GM12878 (cell line): ENCODE measurements around the gene ADD2. TPM values are rescaled to one million over a fixed set of nuclear protein-coding genes. Genes with fewer than 3 reads are reported as not detected.

Source experiments
- ATAC-seq: fragments of 200-7000 bp; cut with Tn5 transposase; 3 replicates; pipeline ENCODE4 v1.9.1; 2020; ENCODE audit warnings: mild to moderate bottlenecking, moderate library complexity
- BruUV-seq: library from RNA; stranded (reverse); fragments of 400-500 nt; replicated peaks from 2 replicates; lab custom pipeline; 2021; lab: Mats Ljungman, UMichigan
- CTCF ChIA-PET: fragments of 300-600 bp; sonication (Branson Sonifier 250); formaldehyde crosslinking; extraction: SDS; loops from one replicate; lab custom pipeline; 2021; ENCODE audit warnings: inconsistent platforms; lab: Yijun Ruan, JAX
- POLR2A ChIA-PET: fragments of 350-600 bp; formaldehyde crosslinking; extraction: SDS; loops from one replicate; lab custom pipeline; 2021; ENCODE audit warnings: inconsistent platforms; lab: Charles Lee
- RAD21 ChIA-PET: fragments of 300-600 bp; sonication (Branson Sonifier 250); formaldehyde crosslinking; loops from one replicate; lab custom pipeline; 2023; ENCODE audit warnings: antibody characterized with exemption; ENCODE audit not compliant: unreplicated experiment; lab: Charles Lee
- SMC1A ChIA-PET: fragments of 300-600 bp; sonication (Branson Sonifier 250); formaldehyde crosslinking; loops from one replicate; lab custom pipeline; 2023; ENCODE audit not compliant: unreplicated experiment, uncharacterized antibody; lab: Charles Lee
- DNase-seq: peaks from one replicate; pipeline ENCODE4 v3.0.0-alpha.2; 2011; ENCODE audit warnings: low read depth, low spot score
- FAIRE-seq: peaks from 3 replicates; lab custom pipeline; 2011; peaks lifted over from hg19 to GRCh38; lab: Jason Lieb, UNC
- H2AFZ ChIP-seq: 2 replicates; pipeline ENCODE4 v1.6.0; 2011; ENCODE audit warnings: low read depth, low read length, control low read depth; ENCODE audit not compliant: control insufficient read depth
- H3K27ac ChIP-seq: 2 replicates; pipeline ENCODE4 v1.5.1; 2011; ENCODE audit warnings: control low read depth; ENCODE audit not compliant: control insufficient read depth, insufficient read depth
- H3K27me3 ChIP-seq, 2 experiments: replicated peaks in 1 of 2; 2 replicates each; pipeline versions ENCODE4 v1.6.0 to v1.6.1; 2011; ENCODE audit warnings: low read length in 1 of 2; ENCODE audit not compliant: control insufficient read depth in 2 of 2, insufficient read depth in 2 of 2
- H3K36me3 ChIP-seq, 2 experiments: 2 replicates each; pipeline ENCODE4 v1.5.1; 2011; ENCODE audit warnings: low read length in 1 of 2; ENCODE audit not compliant: control insufficient read depth in 2 of 2, insufficient read depth in 2 of 2
- H3K4me1 ChIP-seq: 2 replicates; pipeline ENCODE4 v1.6.1; 2011; ENCODE audit warnings: mild to moderate bottlenecking, low read length, moderate library complexity, mixed read lengths; ENCODE audit not compliant: control insufficient read depth, insufficient read depth
- H3K4me2 ChIP-seq: 2 replicates; pipeline ENCODE4 v1.6.0; 2011; ENCODE audit warnings: control low read depth; ENCODE audit not compliant: control insufficient read depth, insufficient read depth
- H3K4me3 ChIP-seq: fragments of 200-600 bp; sonication (generic); 2 replicates; pipeline ENCODE4 v1.5.1; 2016
- H3K79me2 ChIP-seq: 2 replicates; pipeline ENCODE4 v1.6.0; 2011; ENCODE audit warnings: low read length; ENCODE audit not compliant: control insufficient read depth, insufficient read depth
- H3K9ac ChIP-seq: 2 replicates; pipeline ENCODE4 v1.8.0; 2011; ENCODE audit warnings: low read length, control low read depth, mixed read lengths; ENCODE audit not compliant: control insufficient read depth, insufficient read depth
- H3K9me3 ChIP-seq: replicated peaks from 3 replicates; pipeline ENCODE4 v1.5.1; 2011; ENCODE audit warnings: mild to moderate bottlenecking, low read length; ENCODE audit not compliant: control insufficient read depth, insufficient read depth
- H4K20me1 ChIP-seq: 2 replicates; pipeline ENCODE4 v1.6.0; 2011; ENCODE audit not compliant: control insufficient read depth, insufficient read depth
- CHD1 ChIP-seq: IDR thresholded peaks from 2 replicates; pipeline ENCODE4 v1.6.1; 2012; ENCODE audit warnings: low read depth, low read length, improper control_type of control experiment
- DPF2 ChIP-seq: fragments of 450-650 bp; IDR thresholded peaks from 2 replicates; pipeline ENCODE4 v1.6.1; 2017; ENCODE audit warnings: mild to moderate bottlenecking
- E2F4 ChIP-seq: IDR thresholded peaks from 2 replicates; pipeline ENCODE4 v1.6.1; 2012; ENCODE audit warnings: low read depth, low read length, improper control_type of control experiment
- EP300 ChIP-seq, 2 experiments: fragments of 150-350 bp in 1 of 2; IDR thresholded peaks; 2 replicates each; pipeline ENCODE4 v1.6.1; 2011 to 2012; ENCODE audit warnings: low read depth in 2 of 2, low read length in 2 of 2, borderline replicate concordance in 1 of 2, improper control_type of control experiment in 1 of 2, inconsistent platforms in 1 of 2; ENCODE audit not compliant: control insufficient read depth in 1 of 2
- HDAC2 ChIP-seq: fragments of 200-600 bp; sonication (generic); IDR thresholded peaks from 2 replicates; pipeline ENCODE4 v1.6.1; 2017
- JUNB ChIP-seq: IDR thresholded peaks from 2 replicates; pipeline ENCODE4 v1.6.1; 2016; ENCODE audit warnings: antibody characterized with exemption, mild to moderate bottlenecking
- MYC ChIP-seq: IDR thresholded peaks from 2 replicates; pipeline ENCODE4 v1.6.1; 2011; ENCODE audit warnings: mild to moderate bottlenecking, low read length, moderate library complexity, inconsistent platforms; ENCODE audit not compliant: insufficient read depth, insufficient replicate concordance, insufficient read length, severe bottlenecking
- NR2F1 ChIP-seq: fragments of 450-650 bp; conservative IDR thresholded peaks from 2 replicates; pipeline ENCODE4 v1.6.1; 2017; ENCODE audit warnings: mild to moderate bottlenecking
- USF2 ChIP-seq: IDR thresholded peaks from 2 replicates; pipeline ENCODE4 v1.6.1; 2011; ENCODE audit warnings: low read depth, low read length, improper control_type of control experiment, borderline replicate concordance
- ZSCAN29 ChIP-seq: fragments of 450-650 bp; IDR thresholded peaks from 2 replicates; pipeline ENCODE4 v1.6.1; 2017; ENCODE audit warnings: mild to moderate bottlenecking, moderate library complexity
- WGBS: methylation state at CpG from one replicate; pipeline ENCODE4 v1.1.6; 2016; ENCODE audit warnings: low lambda C conversion rate; ENCODE audit not compliant: insufficient replicate concordance, insufficient coverage; ENCODE audit errors: missing lambda C conversion rate; 5-methylcytosine and 5-hydroxymethylcytosine counted together
- in situ Hi-C: fragments of 300-500 bp; cut with MboI; formaldehyde crosslinking; loops from 9 replicates; pipeline ENCODE4 v1.14.3; 2018; ENCODE audit warnings: mixed read lengths
- intact Hi-C: fragments of 100-400 bp; cut with micrococcal nuclease; formaldehyde crosslinking; loops from one replicate; pipeline ENCODE4 v1.14.2; 2022; ENCODE audit not compliant: unreplicated experiment
- polyA plus RNA-seq, 11 experiments: library from polyadenylated mRNA; depleted of rRNA in 4 of 11; unstranded in 6 of 11; stranded (reverse) in 5 of 11; fragments of >200 nt; fragmentation: Nextera tagmentation in 4 of 11; fragmentation: Illumina TruSeq in 1 of 11; extraction: Ambion mirVana in 4 of 11; extraction: Trizol in 1 of 11; gene quantifications; 1 replicate in 1 of 11; 2 replicates in 10 of 11; pipeline versions ENCODE4 v1.2.1 to v1.2.3, GENCODE V29; 2011 to 2016; ENCODE audit warnings: inconsistent platforms in 2 of 11, missing spikeins in 2 of 11, low read depth in 1 of 11
- total RNA-seq, 4 experiments: library from RNA; depleted of rRNA in 3 of 4; stranded (reverse); fragments of >200 nt in 3 of 4; fragmentation: Illumina TruSeq in 1 of 4; extraction: Trizol in 1 of 4; gene quantifications; 2 replicates each; pipeline versions ENCODE4 v1.2.1 to v1.2.3, GENCODE V29; 2013 to 2021
- TF ChIP-seq, protein P1 (sequence below): IDR thresholded peaks from 2 replicates; pipeline ENCODE4 v1.6.1; 2012; ENCODE audit warnings: low read depth, low read length, improper control_type of control experiment
- TF ChIP-seq, protein P2 (sequence below): fragments of 450-650 bp; conservative IDR thresholded peaks from 2 replicates; pipeline ENCODE4 v1.6.1; 2017; ENCODE audit warnings: mild to moderate bottlenecking, moderate library complexity
- TF ChIP-seq, protein P3 (sequence below): fragments of 150-350 bp; IDR thresholded peaks from 2 replicates; pipeline ENCODE4 v1.6.1; 2014; ENCODE audit warnings: mild to moderate bottlenecking, low read depth, low read length

The ADD2 gene
- total and polyA plus RNA-seq, 10 of the 15 experiments (the other 5 are each of a cell fraction or from before 2014, with no cell fraction given), result 0.05 to 0.13 (median 0.08) TPM; not detected in 7

GRCh38 chr2:70608373-70608772 is 159.6 kb downstream of the ADD2 start:
- WGBS, result 29% methylated on average over 6 of the region's 6 CpGs
- Histone ChIP-seq H2AFZ (no peak overlapping the region), H3K36me3 (no peaks in the 10 kb centered on the region), H3K4me2 (no peak overlapping the region), H3K9me3 (no peaks in the 10 kb centered on the region), H3K79me2 (no peaks in the 10 kb centered on the region), H3K9ac (no peak overlapping the region), H3K4me1 (no peaks in the 10 kb centered on the region), H3K27ac (no peak overlapping the region), H3K27me3 (peaks cover 0 to 2% of the 10 kb centered on the region in 2 experiments; a peak in 3 of 4 replicates), H3K4me3 (no peak overlapping the region), H4K20me1 (no peaks in the 10 kb centered on the region)
- RAD21 ChIA-PET, result no interaction called here
- no TSS peak for BruUV-seq
- no peak for ATAC-seq
- intact Hi-C loops, result no loop called here
- no peak for FAIRE-seq
- SMC1A ChIA-PET, result interaction anchor here (0.6 to 1.0 kb wide), 2 partner anchors 9 to 1264 kb away, joined by 3 read pairs; no protein-coding TSS in a partner anchor
- TF ChIP-seq EP300 (IDR thresholded peaks at IDR 0.05; ENCODE audit: borderline replicate concordance in 1 of 2, control insufficient read depth in 1 of 2, low read depth in 2 of 2, low read length in 2 of 2) (no peak), HDAC2 (no peak), NR2F1 (no peak), ZSCAN29 (no peak), JUNB (no peak), USF2 (no peak), MYC (no peak), E2F4 (no peak), CHD1 (no peak), DPF2 (no peak)
- TF ChIP-seq, protein P1, sequence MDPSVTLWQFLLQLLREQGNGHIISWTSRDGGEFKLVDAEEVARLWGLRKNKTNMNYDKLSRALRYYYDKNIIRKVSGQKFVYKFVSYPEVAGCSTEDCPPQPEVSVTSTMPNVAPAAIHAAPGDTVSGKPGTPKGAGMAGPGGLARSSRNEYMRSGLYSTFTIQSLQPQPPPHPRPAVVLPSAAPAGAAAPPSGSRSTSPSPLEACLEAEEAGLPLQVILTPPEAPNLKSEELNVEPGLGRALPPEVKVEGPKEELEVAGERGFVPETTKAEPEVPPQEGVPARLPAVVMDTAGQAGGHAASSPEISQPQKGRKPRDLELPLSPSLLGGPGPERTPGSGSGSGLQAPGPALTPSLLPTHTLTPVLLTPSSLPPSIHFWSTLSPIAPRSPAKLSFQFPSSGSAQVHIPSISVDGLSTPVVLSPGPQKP, result no peak
- TF ChIP-seq, protein P2, sequence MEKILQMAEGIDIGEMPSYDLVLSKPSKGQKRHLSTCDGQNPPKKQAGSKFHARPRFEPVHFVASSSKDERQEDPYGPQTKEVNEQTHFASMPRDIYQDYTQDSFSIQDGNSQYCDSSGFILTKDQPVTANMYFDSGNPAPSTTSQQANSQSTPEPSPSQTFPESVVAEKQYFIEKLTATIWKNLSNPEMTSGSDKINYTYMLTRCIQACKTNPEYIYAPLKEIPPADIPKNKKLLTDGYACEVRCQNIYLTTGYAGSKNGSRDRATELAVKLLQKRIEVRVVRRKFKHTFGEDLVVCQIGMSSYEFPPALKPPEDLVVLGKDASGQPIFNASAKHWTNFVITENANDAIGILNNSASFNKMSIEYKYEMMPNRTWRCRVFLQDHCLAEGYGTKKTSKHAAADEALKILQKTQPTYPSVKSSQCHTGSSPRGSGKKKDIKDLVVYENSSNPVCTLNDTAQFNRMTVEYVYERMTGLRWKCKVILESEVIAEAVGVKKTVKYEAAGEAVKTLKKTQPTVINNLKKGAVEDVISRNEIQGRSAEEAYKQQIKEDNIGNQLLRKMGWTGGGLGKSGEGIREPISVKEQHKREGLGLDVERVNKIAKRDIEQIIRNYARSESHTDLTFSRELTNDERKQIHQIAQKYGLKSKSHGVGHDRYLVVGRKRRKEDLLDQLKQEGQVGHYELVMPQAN, result no peak
- TF ChIP-seq, protein P3, sequence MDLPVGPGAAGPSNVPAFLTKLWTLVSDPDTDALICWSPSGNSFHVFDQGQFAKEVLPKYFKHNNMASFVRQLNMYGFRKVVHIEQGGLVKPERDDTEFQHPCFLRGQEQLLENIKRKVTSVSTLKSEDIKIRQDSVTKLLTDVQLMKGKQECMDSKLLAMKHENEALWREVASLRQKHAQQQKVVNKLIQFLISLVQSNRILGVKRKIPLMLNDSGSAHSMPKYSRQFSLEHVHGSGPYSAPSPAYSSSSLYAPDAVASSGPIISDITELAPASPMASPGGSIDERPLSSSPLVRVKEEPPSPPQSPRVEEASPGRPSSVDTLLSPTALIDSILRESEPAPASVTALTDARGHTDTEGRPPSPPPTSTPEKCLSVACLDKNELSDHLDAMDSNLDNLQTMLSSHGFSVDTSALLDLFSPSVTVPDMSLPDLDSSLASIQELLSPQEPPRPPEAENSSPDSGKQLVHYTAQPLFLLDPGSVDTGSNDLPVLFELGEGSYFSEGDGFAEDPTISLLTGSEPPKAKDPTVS, result no peak
- POLR2A ChIA-PET, result no interaction called here
- CTCF ChIA-PET, result no interaction called here
- no peak for DNase-seq
- in situ Hi-C loops, result no loop called here
